Measurements from ENCODE around the gene CACNA1C. TPM values are rescaled to one million over a fixed set of nuclear protein-coding genes. Genes with fewer than 3 reads are reported as not detected.

Gene CACNA1C
- total RNA-seq, 6 donors from 2014 or later: 5.2 to 45.1 (median 8.8) TPM

- ATAC-seq (ENCODE audit: low FRiP score in 2 of 2): no peak
- 88 to 89% methylated on average over 10 of the region's 10 CpGs for WGBS, 2 donors
- no peak overlapping the region for H3K27ac ChIP-seq
These were observed 139.4 kb downstream of the CACNA1C start for GRCh38 chr12:2192231-2192630.

DNA sequence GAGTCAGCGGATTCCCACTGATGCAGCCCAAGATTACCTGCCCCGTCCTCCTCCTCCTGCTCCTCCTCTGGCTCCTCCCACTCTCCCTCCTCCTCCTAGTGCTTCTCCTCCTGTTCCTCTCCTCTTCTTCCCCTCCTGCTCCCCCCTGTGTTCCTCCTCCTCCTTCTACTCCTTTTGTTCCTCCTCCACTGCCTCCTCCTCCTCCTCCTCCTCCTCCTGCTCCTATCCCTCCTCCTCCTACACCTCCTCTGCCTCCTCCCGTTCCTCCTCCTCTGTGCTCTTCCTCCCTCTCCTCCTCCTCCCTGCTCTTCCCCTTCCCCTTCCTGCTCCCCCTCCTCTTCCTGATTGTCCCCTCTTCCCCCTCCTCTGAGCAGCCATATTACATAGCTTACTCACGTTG lies 141.3 kb downstream of the CACNA1C start:
- H3K4me3 ChIP-seq: no peak overlapping the region
- no peak for DNase-seq
- H3K36me3 ChIP-seq: no peaks in the 10 kb centered on the region
- ATAC-seq (ENCODE audit: low FRiP score in 2 of 2): no peak
- TF ChIP-seq EP300 (IDR thresholded peaks at IDR 0.05) (no peak), CTCF (IDR thresholded peaks at IDR 0.05) (no peak), POLR2AphosphoS5 (IDR thresholded peaks at IDR 0.05) (no peak), POLR2A (IDR thresholded peaks at IDR 0.05) (no peak)
- H3K9me3 ChIP-seq: no peaks in the 10 kb centered on the region
- no peaks in the 10 kb centered on the region for H3K4me1 ChIP-seq
- peak overlapping the region in 2 of 4 donors; percentile 34 to 59 for H3K27ac ChIP-seq
- WGBS, 2 donors: 47 to 54% methylated on average over 4 of the region's 4 CpGs
- no peaks in the 10 kb centered on the region for H3K27me3 ChIP-seq

More at GRCh38 chr12:2192231-2192630, 139.4 kb downstream of the CACNA1C start:
- DNase-seq: no peak
- TF ChIP-seq CTCF (IDR thresholded peaks at IDR 0.05) (no peak), POLR2A (IDR thresholded peaks at IDR 0.05) (no peak), EP300 (IDR thresholded peaks at IDR 0.05) (no peak), POLR2AphosphoS5 (IDR thresholded peaks at IDR 0.05) (no peak)
- no peaks in the 10 kb centered on the region for H3K9me3 ChIP-seq
- H3K4me1 ChIP-seq: no peaks in the 10 kb centered on the region
- H3K4me3 ChIP-seq: no peak overlapping the region
- no peaks in the 10 kb centered on the region for H3K36me3 ChIP-seq
- H3K27me3 ChIP-seq: no peaks in the 10 kb centered on the region

- Histone ChIP-seq H3K27me3 (no peaks in the 10 kb centered on the region), H3K27ac (peak overlapping the region in 2 of 4 donors; percentile 34 to 59), H3K9me3 (no peaks in the 10 kb centered on the region), H3K4me1 (no peaks in the 10 kb centered on the region), H3K36me3 (no peaks in the 10 kb centered on the region), H3K4me3 (no peak overlapping the region)
- 33 to 37% methylated on average over 4 of the region's 4 CpGs for WGBS, 2 donors
- no peak for DNase-seq
- ATAC-seq (ENCODE audit: low FRiP score in 2 of 2): no peak
- TF ChIP-seq POLR2A (IDR thresholded peaks at IDR 0.05): no peak
- no peak for TF ChIP-seq EP300 (IDR thresholded peaks at IDR 0.05)
- no peak for TF ChIP-seq CTCF (IDR thresholded peaks at IDR 0.05)
- TF ChIP-seq POLR2AphosphoS5 (IDR thresholded peaks at IDR 0.05): no peak
These were observed 141.8 kb downstream of the CACNA1C start for GRCh38 chr12:2194571-2194970.

GRCh38 chr12:2195085-2195484 lies 142.3 kb downstream of the CACNA1C start:
- ATAC-seq (ENCODE audit: low FRiP score in 2 of 2) (no peak), DNase-seq (no peak)
- TF ChIP-seq POLR2A (IDR thresholded peaks at IDR 0.05): no peak
- no peak for TF ChIP-seq POLR2AphosphoS5 (IDR thresholded peaks at IDR 0.05)
- TF ChIP-seq EP300 (IDR thresholded peaks at IDR 0.05): no peak
- TF ChIP-seq CTCF (IDR thresholded peaks at IDR 0.05): no peak
- Histone ChIP-seq H3K27ac (peak overlapping the region in 2 of 4 donors; percentile 18 to 43), H3K36me3 (no peaks in the 10 kb centered on the region), H3K27me3 (no peaks in the 10 kb centered on the region), H3K9me3 (no peaks in the 10 kb centered on the region), H3K4me1 (no peaks in the 10 kb centered on the region), H3K4me3 (no peak overlapping the region)
- 61 to 72% methylated on average over 5 of the region's 5 CpGs for WGBS, 2 donors

DNA sequence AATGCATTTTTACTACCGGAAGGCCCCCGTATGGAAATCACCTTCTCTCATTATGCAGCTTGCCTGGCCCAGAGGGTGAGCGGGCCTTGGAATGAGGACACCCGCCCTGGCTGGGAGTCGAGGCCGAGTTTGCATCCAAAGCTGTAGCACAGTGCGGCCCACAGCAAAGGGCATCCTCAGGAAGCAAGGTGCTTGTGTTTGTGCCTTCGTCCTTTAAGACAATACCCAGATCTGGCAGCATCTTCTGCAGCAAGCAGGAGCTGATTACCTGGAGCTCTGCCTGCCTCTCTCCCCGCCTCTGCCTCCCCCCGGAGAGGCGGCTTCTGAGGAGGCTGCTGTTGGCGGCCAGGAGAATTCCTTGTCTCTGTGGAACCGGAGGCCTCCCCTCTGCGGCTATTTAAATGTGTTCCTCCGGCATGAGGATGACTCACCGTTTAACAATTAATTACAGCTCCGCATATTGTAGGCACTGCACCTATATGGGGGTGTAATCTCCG lies 145.3 kb downstream of the CACNA1C start:
- Histone ChIP-seq H3K4me3 (no peak overlapping the region), H3K27me3 (no peaks in the 10 kb centered on the region), H3K9me3 (no peaks in the 10 kb centered on the region), H3K36me3 (no peaks in the 10 kb centered on the region), H3K4me1 (no peaks in the 10 kb centered on the region), H3K27ac (no peak overlapping the region)
- WGBS, 2 donors: 69 to 79% methylated on average over 14 to 18 of the region's 18 CpGs
- ATAC-seq (ENCODE audit: low FRiP score in 2 of 2): no peak
- DNase-seq: no peak
- TF ChIP-seq EP300 (IDR thresholded peaks at IDR 0.05): no peak
- TF ChIP-seq POLR2AphosphoS5 (IDR thresholded peaks at IDR 0.05): no peak
- no peak for TF ChIP-seq POLR2A (IDR thresholded peaks at IDR 0.05)
- TF ChIP-seq CTCF (IDR thresholded peaks at IDR 0.05): no peak

Measured in upper lobe of left lung (tissue), 6 donors.